OCI-LY1 (cell line): Measurements from ENCODE around the gene RNF113A.

Experiments used
- CTCF ChIP-seq: fragments of 200-600 bp; sonication (generic), shearing (Covaris generic); IDR thresholded peaks from 2 replicates; pipeline ENCODE4 v1.5.1; 2017; ENCODE audit warnings: mild to moderate bottlenecking, antibody characterized with exemption, low read length, moderate library complexity, mixed read lengths
- EZH2 ChIP-seq: fragments of 200-600 bp; sonication (generic), shearing (Covaris generic); IDR thresholded peaks from 2 replicates; pipeline ENCODE4 v1.8.0; 2017; ENCODE audit warnings: borderline replicate concordance, mixed run types, mild to moderate bottlenecking, antibody characterized with exemption, low read length, moderate library complexity, mixed read lengths

- TF ChIP-seq CTCF: no peak
- TF ChIP-seq EZH2: no peak
Observed at GRCh38 chrX:119895843-119896326, 24.4 kb upstream of the RNF113A start, which contains the start of gene AKAP14.
